GM12878 (cell line): ENCODE data around the gene SNX32. TPM values are rescaled to one million over a fixed set of nuclear protein-coding genes. Genes with fewer than 3 reads are reported as not detected.

Experiments
- CBX3 ChIP-seq: fragments of 200-600 bp; sonication (generic); IDR thresholded peaks from 2 replicates; pipeline ENCODE4 v1.6.1; 2016; ENCODE audit warnings: low read depth, borderline replicate concordance
- HSF1 ChIP-seq: fragments of 150-350 bp; IDR thresholded peaks from 2 replicates; pipeline ENCODE4 v1.6.1; 2014; ENCODE audit warnings: mild to moderate bottlenecking, low read depth, low read length
- SIX5 ChIP-seq: IDR thresholded peaks from 2 replicates; pipeline ENCODE4 v1.6.1; 2011; ENCODE audit warnings: mild to moderate bottlenecking, low read depth, low read length, moderate library complexity; ENCODE audit not compliant: severe bottlenecking
- ZNF592 ChIP-seq: fragments of 450-650 bp; IDR thresholded peaks from 2 replicates; pipeline ENCODE4 v1.6.1; 2017; ENCODE audit warnings: mild to moderate bottlenecking, moderate library complexity
- polyA plus RNA-seq, 11 experiments: library from polyadenylated mRNA; depleted of rRNA in 4 of 11; unstranded in 6 of 11; stranded (reverse) in 5 of 11; fragments of >200 nt; fragmentation: Nextera tagmentation in 4 of 11; fragmentation: Illumina TruSeq in 1 of 11; extraction: Ambion mirVana in 4 of 11; extraction: Trizol in 1 of 11; gene quantifications; 1 replicate in 1 of 11; 2 replicates in 10 of 11; pipeline versions ENCODE4 v1.2.1 to v1.2.3, GENCODE V29; 2011 to 2016; ENCODE audit warnings: inconsistent platforms in 2 of 11, missing spikeins in 2 of 11, low read depth in 1 of 11
- total RNA-seq, 4 experiments: library from RNA; depleted of rRNA in 3 of 4; stranded (reverse); fragments of >200 nt in 3 of 4; fragmentation: Illumina TruSeq in 1 of 4; extraction: Trizol in 1 of 4; gene quantifications; 2 replicates each; pipeline versions ENCODE4 v1.2.1 to v1.2.3, GENCODE V29; 2013 to 2021

Gene SNX32
- total and polyA plus RNA-seq, 10 of the 15 experiments (the other 5 are each of a cell fraction or from before 2014, with no cell fraction given) = 0.04 to 1.5 (median 0.11) TPM; not detected in 1

GRCh38 chr11:65793144-65793581, 40.6 kb upstream of the SNX32 start (continued):
- no peak for TF ChIP-seq ZNF592
- no peak for TF ChIP-seq SIX5
- TF ChIP-seq HSF1 = no peak
- TF ChIP-seq CBX3 = no peak
